Epithelial cell of esophagus (primary cell): ENCODE measurements around the gene ZNHIT2.
"Not testable (repeated sequence)": the region's sequence is repeated elsewhere in the genome, so short reads cannot be mapped to it uniquely, and the experiment has no call there.

Experiments used
- DNase-seq: peaks from one replicate; pipeline ENCODE4 v3.0.0; 2010; ENCODE audit warnings: low read depth
- H3K4me3 ChIP-seq: 2 replicates; pipeline ENCODE4 v1.5.1; 2011; ENCODE audit warnings: mild to moderate bottlenecking, low read length, control low read depth
- CTCF ChIP-seq: IDR thresholded peaks from 2 replicates; pipeline ENCODE4 v1.5.1; 2011; ENCODE audit warnings: low read depth, mild to moderate bottlenecking, low read length, control low read depth, inconsistent platforms; ENCODE audit not compliant: insufficient read depth; ENCODE audit errors: missing control alignments

The ZNHIT2 gene

GRCh38 chr11:65157336-65157735, 39.8 kb upstream of the ZNHIT2 start:
- TF ChIP-seq CTCF = no peak
- H3K4me3 ChIP-seq = no peak overlapping the region
- no peak for DNase-seq

- no peak for DNase-seq
- no peak overlapping the region for H3K4me3 ChIP-seq
- TF ChIP-seq CTCF = no peak
Measured at GRCh38 chr11:65156926-65157325, 39.4 kb upstream of the ZNHIT2 start.

GRCh38 chr11:65156256-65156655, 38.8 kb upstream of the ZNHIT2 start:
- TF ChIP-seq CTCF = no peak
- DNase-seq = no peak
- no peak overlapping the region for H3K4me3 ChIP-seq

- DNase-seq = no peak
- TF ChIP-seq CTCF = no peak
- H3K4me3 ChIP-seq = no peak overlapping the region
Measured at GRCh38 chr11:65152122-65152521, 34.6 kb upstream of the ZNHIT2 start.

- TF ChIP-seq CTCF = no peak
- no peak for DNase-seq
- no peak overlapping the region for H3K4me3 ChIP-seq
Measured at GRCh38 chr11:65151331-65151899, 33.9 kb upstream of the ZNHIT2 start.

- peak; percentile 14 for TF ChIP-seq CTCF
- DNase-seq = peak; percentile 91
- H3K4me3 ChIP-seq = peak overlapping the region; percentile 24
Measured at GRCh38 chr11:65150509-65151299, 33.2 kb upstream of the ZNHIT2 start.

GRCh38 chr11:65150131-65150508, 32.6 kb upstream of the ZNHIT2 start:
- not testable (repeated sequence) for DNase-seq, H3K4me3 ChIP-seq
